HG02623 (cell line): ENCODE measurements around the gene COL5A1.

Source experiments
- ATAC-seq: cut with Tn5 transposase; IDR thresholded peaks from one replicate; pipeline ENCODE4 v1.9.1; 2021; ENCODE audit warnings: moderate library complexity; ENCODE audit not compliant: unreplicated experiment

The COL5A1 gene

DNA sequence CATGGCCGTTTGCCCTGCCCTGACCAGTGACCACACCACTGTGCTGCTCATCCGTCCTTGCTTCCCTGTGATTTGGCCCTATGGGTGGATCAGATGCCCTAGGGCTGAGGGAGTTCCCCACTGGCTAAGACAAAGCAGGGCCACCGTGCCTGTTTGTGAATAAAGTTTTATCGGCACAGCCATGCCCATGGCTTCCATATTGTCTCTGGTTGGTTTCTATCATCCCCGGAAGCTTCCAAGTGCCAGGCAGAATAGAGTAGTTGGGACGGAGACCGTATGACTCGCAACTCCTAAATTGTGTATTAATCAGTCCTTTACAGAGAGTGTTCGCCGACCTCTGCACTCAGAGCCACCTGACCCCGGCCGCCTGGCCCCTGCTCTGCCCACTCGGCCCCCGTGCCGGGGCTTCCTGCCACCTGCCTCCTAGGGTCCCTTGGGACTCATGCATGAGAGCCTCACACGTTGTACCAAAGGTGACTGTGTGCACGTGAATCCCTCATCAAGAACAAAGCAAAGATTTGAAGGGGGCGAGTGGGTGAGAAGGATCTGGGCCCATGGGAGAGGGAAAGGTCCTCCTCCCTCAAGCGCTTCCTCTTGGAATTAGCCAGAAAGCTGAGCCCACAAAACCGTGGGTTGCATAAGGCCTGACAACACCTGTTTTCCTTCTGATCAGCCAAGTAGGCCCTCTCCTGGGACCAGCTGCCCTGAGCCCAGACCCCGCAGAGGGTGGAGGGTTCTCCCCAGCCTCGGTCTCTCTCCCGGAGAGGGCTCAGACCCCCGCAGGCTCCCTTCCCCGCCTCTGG is 227.3 kb downstream of the COL5A1 start:
- no peak for ATAC-seq

DNA sequence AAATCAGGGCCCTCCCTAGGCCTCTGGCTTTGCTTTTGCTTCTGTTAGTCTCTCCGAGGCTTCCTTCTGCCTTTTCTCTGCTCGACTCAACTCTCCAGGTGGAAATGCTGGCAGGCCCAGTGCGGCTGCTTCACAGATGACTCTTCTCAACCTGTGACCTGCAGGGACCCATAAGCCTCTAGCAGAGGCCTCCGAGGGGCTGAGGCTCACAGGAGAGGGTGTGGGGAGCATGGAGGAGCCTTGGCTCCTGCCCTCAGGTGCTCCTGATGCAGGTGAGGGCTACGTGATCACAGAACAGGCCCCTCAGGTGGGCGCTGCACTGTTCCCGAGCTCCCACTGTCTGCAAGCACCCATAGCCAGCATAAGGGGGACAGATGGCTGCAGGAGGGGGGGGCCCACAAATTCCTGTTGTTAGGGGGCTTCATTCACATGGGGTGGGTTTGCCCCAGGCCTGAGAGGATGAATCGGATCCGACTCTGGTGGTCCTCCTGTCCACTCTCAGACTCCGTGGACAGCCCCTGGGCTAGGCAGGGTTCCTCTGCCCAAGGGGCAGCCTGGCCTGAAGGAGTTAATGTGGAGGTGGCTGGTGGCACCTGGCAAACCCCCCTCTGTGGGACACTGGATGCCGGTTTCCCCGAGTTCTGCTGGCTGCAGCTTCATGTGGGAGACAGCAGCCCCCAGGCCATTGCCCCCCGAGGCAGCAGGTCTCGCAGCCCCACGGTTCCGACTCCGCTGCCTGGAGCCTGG is 228.1 kb downstream of the COL5A1 start:
- no peak for ATAC-seq

DNA sequence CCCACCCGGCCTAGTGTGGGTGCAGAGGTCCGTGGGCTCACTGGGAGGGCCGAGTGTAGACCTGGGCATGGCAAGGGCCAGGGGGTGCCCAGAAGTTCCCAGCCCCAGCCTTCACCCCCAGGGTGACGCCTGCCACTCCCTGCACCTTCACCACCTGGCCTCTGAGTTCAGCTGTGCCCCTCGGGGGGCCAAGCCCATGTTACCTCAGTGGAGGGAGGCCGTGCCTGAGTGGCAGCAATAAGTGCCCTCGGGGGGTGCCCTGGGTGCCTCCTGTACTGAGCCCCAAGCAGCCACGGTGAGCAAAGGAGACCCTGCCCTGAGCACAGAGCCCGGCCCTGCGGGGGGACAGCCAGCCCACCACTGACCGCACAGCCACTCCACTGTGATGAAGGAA is 228.7 kb downstream of the COL5A1 start:
- no peak for ATAC-seq

DNA sequence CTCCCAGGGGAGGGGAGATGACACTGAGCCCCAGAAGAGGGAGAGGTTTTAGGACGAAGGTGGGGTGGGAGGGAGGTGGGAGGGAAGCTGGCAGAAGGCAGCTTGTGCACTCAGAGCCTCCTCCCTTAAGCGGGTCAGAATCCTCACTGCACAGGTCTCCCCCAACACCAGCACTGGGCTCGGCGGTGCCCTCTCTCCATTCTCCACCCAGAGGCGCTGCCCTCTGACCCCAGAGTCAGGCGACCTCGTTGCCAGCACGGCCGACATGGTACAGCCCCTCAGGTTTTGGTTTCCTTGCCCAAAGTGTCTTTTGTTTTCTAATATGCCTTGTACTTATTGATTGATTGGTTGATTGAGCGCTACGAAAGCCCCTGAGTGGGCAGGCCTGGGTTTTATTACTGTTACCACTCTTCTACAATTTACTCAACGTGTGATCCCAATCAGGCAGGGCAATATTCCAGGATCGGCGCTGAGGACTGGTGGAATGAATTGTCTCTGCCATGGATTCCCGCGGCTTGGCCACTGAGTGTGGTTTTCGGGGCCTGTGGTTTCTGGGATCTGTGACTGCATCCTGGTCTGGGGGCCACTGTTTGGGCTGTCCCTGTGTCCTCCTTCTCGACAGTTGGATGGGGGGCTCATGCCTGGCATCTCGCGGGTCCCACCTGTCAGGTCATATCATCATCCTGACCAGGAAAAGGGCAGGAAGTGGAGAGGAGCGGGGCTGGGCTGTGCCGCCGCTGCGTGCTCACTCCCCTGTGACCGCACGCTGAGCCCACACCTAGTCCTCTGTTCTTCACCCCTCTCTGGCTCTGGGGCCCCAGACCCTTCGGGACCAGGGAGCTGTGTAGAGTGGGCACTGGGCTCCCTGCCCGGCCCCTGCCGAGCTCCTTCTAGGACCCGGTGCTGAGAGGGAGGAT is 229.4 kb downstream of the COL5A1 start:
- ATAC-seq = no peak

DNA sequence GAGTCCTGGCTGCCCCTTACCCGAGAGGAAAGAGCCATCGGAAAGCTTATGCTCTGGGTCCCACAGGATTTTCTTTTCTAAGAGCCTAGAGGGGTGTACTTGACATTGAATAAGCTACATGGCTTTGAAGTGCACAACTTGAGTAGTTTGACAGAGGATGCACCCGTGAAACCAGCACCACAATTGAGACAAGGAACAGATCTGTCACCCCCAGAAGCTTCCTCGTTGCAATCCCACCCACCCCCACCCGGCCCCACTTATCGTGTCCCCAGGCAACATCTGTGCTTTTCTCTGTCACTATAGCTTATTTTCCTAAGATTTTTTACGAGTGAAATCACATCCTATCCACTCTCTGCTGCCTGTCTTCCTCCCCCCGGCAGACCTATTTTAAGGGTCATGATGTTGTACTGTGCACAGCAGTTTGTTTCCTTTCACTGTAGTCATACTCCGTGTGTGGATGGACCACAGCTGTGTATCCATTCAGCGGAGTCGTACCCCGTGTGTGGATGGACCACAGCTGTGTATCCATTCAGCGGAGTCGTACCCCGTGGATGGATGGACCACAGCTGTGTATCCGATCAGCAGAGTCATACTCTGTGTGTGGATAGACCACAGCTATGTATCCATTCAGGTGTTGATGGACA is 230.2 kb downstream of the COL5A1 start:
- ATAC-seq = no peak

DNA sequence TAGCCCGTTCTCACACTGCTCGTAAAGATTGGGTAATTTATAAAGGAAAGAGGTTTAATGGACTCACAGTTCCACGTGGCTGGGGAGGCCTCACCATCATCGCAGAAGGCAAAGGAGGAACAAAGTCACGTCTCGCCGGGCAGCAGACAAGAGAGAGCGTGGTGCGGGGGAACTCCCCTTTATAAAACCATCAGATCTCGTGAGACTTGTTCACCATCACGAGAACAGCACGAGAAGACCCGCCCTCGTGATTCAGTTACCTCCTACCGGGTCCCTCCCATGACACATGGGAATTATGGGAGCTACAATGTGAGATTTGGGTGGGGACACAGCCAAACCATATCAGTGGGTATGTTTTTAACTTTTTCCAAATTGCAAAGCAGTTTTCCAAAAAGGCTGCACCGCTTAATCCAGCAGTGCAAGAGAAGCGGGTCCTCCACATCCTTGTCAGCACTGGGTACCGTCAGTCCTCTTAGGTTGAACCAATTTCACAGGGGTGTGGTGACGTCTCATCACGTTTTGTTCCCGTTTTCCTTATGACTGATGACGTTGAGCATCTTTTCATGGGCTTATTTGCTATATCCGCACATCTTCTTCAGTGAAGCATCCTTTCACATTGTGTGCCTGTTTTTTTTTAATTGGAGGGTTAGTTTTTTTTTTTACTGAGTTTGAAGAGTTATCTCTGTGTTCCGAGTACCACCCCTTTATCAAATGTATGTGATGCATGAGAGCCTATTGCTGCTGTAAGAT is 231.1 kb downstream of the COL5A1 start:
- ATAC-seq = no peak

DNA sequence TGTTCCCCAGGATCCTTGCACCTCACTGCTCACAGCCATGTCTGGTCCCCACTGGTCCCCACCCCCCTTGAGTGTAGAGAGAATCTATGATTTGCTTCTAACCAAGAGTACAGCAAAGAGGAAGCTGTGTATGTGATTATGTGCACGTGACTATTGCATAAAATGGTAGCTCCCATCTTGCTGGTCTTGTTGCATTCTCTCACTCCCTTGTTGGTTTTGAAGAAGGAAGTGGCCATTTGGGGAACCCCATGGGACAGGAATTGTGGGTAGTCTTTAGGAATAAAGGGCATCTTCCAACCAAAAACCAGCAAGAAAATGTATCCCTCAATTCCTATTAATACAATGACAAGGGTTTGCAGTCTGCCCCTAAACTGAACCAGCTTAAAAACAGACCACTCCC is 233.8 kb downstream of the COL5A1 start:
- no peak for ATAC-seq

DNA sequence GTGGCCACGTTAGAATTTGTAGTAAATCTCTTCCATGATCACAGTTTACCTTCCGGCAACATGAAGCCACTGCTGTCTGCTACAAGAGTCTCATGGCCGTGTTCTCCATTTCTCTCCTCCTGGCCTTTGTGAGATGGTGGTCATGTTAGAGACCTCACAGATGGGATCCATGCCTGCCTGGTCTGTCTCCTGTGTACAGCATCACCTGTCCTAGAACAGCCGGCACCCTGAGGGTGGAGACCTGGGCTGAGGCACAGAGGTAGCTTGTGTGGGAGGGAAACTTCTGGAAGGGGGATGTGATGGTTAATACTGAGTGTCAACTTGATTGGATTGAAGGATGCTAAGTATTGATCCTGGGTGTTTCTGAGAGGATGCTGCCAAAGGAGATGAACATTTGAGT is 235.9 kb downstream of the COL5A1 start:
- no peak for ATAC-seq

DNA sequence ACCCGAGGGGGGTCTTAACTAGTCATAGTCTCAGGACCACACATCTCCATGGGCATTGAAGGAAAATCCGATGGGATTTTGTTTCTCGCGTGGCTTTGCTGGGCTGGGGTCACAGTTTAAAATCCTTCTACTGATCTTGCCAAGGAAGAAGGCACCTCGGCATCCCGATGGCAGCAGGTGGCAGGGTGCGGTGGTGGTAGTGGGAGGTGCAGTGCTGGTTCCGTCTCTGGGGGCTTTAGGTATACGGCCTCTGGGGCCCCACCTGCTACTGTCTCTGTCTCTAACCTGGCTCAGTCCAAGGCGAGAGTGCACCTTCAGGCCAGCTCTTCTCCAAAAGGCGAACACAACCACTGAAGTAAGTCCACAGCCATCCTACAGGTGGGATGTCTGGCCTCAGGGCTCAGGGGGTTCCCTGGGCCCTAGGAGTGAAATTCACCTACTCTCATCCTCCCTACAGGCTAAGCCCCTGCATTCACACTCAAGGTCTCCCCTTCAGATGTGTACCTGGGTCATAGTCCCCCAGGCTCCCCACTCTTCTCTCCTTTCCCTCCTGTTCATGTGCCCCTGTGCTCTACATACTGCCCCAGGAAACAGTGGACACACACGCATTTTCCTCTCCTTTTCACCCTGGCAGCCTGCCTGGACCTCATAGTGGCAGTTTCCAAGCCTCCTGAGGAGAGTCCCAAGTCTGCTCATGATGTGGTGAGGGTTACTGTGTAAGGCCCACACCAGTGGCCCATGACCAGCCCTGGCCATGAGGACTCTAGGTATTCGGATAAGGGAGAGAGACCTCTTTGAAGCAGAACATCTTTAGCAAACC is 238.3 kb downstream of the COL5A1 start:
- ATAC-seq = no peak

DNA sequence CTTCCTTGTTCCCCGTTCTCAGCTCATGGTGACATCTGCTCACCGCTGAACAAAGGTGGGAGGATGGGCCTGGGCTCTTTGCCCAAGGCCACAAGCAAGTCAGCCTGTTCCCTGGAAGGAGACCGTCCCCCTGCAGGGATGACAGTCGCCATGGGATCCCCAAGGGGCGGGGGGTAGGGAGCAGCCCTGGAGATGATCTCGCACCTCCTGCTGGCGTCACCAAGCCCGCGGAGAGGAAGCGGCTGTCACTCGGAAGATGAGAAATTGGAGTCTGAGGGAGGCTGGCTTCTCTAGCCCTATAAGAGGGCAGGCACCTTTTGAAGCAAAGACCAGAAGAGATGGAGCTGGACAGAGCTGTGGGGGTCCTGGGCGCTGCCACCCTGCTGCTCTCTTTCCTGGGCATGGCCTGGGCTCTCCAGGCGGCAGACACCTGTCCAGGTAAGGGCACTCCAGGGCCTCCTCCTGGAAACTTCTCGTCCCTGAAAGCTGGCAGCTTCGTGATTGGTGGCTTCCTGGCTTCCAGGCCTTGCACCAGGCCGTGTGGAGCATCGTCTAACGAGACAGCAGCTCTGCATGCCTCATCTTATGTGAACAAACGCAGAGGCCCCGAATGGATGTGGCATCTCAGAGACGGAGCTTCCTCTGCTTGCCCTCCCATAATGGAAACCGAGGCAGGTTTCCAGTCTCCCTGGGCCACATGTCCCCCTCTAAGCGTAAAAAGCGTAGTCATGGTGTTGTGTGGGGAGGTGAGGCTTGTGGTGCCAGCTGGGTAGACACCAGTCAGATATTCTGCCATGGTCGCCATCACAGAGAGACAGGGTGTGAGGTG is 239.1 kb downstream of the COL5A1 start, which contains the start of gene FCN2:
Gene FCN2 (plus strand): TSS at position 327 of the 829 bp plus-strand sequence. CDS start 12 bp downstream, at position 339.
- no peak for ATAC-seq

DNA sequence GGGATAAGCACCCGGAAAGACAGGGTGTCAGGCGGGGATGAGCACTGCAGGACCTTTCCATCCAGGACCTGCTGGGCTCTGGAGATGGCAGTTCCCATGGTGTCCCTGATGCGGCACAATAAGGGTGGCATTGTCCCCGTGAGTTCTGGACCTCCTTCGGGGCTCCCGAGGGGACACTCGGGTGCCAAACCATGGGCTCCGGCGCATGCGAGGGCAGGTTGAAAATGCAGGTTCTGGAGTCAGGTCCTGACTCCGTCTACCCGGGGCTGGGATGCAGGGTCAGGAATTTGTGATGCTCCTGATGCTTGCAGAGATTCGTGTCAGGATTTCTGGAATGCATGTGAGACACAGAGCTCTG is 239.7 kb downstream of the COL5A1 start:
- ATAC-seq = no peak

DNA sequence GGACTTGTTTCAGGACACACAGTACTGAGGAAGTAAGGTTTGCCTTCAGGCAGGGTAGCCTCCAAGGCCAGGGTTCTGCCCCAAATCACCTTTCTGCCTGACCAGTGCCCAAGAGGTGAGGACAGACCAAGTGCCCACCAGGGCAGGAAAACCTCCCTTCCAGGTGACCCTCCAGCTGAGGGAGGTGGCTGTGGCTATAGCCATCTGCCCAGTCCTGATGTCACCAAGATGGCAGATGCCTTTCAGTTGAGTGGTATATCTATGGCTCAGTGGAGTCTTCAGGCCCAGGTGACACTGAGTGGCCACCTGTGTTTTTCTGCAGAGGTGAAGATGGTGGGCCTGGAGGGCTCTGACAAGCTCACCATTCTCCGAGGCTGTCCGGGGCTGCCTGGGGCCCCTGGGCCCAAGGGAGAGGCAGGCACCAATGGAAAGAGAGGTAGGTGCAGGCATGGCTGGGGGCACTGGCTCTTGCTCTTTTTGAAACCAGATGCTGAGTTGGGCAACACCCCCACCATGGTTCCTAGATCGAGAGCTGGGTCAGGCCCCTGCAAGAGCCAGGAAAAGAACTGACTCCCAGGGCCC is 240.7 kb downstream of the COL5A1 start:
- ATAC-seq = no peak

DNA sequence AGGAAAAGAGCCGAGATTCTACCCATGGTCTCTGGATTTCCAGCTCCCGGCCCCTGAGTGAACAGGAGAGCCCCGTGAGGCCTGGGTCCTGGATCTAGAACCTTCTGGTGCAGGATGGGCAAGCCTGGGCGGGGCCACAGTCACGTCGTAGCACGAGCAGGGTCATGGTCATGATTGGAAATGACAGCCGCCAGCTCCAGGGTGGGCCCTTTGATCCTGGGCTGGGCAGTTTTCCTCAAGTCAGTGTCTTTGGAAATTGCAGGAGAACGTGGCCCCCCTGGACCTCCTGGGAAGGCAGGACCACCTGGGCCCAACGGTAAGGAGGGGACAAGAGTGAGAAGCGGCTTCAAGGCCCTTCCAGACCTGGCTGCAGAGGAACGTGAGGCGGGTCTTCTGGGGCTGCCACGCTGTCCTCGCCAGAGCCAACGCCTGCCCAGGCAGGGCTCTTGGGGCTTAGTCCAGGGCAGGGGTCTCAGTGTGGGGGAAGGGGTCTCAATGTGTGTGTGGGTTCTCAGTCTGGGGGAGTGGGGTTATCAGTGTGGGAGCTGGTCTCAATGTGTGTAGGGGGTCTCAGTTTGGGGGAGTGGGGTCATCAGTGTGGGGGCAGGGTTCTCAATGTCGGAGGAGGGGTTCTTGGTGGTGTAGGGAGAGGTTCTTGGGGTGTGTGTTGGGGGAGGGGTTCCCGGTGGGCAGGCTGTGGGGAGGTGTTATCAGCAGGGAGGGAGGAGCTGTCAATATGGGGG is 241.6 kb downstream of the COL5A1 start:
- ATAC-seq = no peak

DNA sequence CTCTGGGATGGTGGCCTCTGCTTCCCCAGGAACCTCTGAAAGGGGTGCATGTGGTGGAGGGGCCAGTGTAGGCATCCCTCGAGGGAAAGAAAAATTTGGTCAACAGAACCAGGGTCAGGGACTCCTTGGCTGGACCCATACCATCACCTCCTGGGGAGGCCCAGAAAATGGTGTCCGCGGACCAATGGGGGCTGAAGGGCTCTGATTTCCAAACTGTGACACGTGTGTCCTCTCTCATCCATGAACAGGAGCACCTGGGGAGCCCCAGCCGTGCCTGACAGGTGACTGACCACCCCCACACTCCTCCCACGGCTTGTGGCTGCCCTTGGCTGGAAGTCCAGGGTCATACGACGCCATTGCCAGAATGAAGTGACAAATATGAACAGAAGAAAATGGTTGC is 242.9 kb downstream of the COL5A1 start:
- ATAC-seq = no peak

DNA sequence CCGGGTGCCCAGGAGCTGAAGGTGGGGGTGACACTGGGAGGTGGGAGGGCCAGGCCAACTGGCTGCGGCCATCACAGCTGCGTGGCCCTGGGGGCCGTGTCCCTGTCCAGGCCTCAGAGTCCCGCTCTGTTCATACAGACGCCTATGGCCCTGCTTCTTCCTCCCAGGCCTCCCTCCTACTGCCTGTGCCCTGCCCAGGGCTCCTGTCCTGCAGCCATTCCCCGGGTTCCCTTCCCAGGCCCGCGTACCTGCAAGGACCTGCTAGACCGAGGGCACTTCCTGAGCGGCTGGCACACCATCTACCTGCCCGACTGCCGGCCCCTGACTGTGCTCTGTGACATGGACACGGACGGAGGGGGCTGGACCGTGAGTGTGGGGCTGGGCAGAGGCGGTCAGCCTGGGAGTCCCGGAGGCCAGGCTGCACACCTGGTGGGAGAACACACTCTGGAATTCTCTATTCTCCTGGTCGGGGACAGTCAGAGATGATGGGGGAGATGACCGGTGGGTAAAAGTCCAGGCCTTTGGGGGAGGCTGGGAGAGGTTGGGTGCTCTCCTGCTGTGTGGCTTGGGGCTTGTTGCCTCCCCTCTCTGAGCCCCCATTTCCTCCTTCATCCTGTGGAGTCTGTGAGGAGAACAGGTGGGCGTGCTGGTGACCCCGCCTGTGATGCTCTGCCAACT is 243.5 kb downstream of the COL5A1 start:
- no peak for ATAC-seq

DNA sequence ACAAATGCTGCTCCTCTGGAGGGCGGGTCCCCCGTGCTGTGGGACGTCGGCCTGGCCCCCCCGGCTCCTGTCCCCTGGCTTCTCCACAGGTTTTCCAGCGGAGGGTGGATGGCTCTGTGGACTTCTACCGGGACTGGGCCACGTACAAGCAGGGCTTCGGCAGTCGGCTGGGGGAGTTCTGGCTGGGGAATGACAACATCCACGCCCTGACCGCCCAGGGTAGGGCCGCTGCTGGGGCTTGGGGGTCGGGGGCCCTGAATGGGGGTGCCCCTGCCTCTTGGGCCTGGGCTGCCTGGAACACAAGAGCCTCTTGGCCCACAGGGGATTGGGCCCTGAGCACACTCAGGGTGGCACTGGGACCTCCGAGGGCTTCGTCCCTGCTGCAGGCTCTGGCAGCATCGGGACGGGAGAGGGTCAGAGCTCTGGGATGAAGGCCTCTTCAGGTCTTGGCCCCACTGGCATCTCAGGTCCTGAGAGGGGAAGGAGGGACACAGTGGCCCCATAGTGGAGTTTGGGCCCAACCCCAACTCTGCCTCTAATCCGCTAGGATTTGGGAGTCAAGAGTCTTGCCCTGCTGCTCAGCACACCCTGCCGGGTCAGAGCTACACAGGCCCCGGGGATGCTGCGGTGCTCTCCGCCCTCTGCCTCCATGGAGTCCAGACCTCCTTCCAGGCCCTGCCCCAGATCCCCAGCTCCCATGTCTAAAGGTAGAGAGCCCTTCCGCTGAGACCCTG is 244.2 kb downstream of the COL5A1 start:
- ATAC-seq = no peak
